Left renal pelvis (tissue), 4 donors: ENCODE results near the gene MATN4. TPM values are rescaled to one million over a fixed set of nuclear protein-coding genes. Genes with fewer than 3 reads are reported as not detected.

ENCODE experiments used
- DNase-seq, 4 donors: peaks; one replicate each; pipeline ENCODE4 v3.0.0-alpha.2; 2013; ENCODE audit warnings: low read depth in 4 of 4, low spot score in 3 of 4
- polyA plus RNA-seq, 4 donors: library from polyadenylated mRNA; unstranded; fragments of 120-200 nt; gene quantifications; one replicate each; pipeline ENCODE4 v1.2.1, GENCODE V29; 2013; ENCODE audit not compliant: insufficient read length in 4 of 4

The MATN4 gene
- polyA plus RNA-seq, 4 donors, result 0.19 to 3.2 (median 0.41) TPM

DNA sequence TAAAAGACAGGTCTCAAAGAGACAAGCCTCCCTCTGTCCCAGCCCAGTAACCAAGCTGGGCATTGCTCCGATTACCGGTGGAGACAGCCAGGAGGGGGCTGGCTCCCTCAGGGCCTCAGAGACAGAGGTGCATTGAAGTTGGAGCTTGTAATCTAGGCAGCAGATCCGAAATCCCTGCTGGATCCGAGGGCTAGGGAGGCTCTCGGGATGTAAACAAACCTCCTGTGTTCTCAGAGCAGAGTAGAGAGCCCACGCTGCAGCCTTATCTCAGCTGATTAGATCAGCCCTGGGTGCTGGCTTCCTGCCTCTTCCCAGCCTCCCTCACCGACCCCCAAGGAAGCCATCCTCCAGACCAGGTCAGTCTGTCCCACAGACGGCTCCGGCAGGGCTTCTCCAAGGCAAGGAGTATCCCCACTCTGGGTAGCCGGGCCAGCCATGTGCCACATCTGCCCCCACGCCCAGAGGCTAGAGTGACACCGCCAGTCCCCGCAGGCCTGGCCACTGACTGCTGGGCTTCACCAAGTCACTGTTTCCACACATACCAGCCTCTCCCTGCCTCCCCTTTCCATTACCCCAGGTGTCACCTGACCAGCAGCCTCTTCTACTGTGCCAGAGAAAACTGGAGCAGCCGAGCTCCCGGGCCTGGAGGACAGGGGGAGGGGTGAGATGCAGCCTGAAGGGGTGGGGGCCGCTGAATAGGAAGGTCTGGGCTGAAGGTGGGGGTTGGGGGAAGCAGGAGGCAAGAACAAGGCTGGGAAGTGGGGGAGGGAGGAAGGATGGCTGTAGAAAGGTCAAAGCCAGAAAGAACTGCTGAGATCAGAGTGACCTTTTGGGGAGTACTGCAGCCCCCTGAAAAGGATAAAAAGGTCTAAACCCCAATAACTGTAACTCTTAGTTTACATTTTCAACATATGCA is 34.1 kb upstream of the MATN4 start:
- DNase-seq, result no peak

DNA sequence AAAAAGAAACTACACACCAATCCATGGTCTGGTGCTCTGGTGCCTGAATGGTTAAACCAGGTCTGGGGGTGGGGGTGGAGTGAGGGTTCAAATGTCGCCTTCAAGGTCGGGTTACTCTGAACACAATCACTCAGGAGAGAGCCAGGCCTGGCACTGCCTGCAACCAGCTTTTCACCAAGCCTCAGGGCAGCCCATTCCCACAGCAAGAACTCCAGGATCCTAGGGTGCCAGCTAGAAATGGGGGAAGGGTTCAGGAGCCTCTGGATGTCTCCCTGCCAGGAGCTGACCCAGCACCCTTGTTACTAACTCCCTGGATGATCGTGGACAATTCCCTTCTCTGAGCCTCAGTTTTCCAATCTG is 33.5 kb upstream of the MATN4 start:
- no peak for DNase-seq

DNA sequence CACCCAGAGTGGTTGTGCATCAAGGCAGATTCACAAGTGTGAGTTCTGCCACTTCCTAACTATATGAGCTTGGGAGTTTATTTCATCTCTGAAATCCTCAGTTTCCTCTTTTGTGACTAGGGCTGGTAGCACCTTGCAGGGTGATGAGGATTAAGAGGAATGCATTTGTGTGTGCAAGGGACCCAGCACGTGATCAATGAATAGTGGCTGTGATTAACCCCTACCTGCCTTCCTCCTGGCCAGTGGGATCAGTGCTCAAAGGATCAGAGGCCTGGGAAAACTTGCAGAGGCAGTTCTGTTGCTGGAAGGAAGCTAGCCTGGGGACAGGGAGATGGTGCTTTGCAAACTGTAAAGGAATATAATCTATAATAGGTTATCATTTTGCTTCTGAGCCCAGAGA is 32.9 kb upstream of the MATN4 start:
- DNase-seq, result no peak

DNA sequence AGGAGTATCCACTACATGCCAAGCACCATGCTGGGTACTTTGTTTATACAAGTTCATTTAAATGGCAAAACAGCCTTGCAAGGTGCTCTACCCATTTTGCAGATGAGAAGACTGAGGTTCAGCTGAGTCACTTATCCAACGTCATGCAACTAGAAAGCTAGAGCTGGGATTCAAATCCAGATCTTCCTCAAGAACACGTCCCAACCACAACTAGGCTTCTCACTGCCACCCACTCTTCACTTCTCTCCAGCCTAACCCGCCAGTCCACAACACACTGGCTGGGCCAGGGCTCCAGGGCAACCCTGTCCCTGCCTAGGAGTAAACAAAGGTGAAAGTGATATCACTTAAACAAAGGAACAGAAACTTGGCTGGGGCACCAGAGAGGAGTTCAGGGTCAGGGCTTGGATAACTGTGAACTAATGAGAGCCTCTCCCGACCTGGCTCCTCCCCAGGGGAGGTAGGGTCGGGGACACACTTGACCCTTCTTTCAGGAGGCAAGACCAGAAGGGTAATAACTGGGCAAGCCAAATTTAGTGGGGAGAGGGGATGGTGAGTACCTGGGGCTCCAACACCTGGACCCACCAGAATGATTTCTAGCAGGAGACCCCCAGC is 32.2 kb upstream of the MATN4 start:
- no peak for DNase-seq

GRCh38 chr20:45339799-45340198 is 31.7 kb upstream of the MATN4 start:
- DNase-seq, result no peak

GRCh38 chr20:45339084-45339483 is 31.0 kb upstream of the MATN4 start:
- no peak for DNase-seq

GRCh38 chr20:45338121-45339030 is 30.3 kb upstream of the MATN4 start:
- DNase-seq, result no peak

DNA sequence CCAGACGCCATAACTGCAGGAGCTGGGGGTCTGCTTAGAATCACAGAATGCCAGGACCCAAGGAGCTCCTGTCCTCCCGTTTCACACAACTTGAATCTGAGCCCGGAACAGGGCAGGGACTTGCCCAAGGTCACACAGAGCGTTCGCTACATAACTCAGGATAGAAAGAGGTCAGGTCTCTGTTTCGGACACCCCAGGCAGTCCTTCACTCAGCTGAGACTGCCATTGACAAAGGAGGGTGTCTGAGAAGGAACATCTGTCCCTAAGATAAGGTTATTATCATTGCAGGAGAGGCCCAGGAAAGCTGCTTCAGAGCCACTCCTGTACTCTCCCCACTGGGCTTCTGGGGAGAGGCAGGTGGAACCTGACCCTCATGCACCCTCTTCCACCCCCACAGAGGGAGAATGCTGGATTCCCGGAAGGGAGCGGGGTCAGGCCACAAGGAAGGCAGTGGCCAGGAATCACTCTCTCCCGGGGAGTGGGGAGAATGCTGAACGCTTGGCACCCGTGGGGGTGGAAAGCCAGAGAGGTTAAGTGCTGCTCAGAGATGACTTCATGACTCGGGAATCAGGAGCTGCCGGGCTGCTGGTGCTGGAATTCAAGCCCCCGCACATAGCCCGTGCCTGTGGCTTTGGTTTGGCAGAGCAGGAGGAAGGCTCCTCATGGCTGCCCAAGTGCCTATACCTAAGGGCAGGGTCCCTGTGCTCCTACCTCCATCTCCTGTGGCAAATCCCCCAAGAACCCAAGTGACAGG is 29.4 kb upstream of the MATN4 start:
- DNase-seq, result no peak

GRCh38 chr20:45336530-45337366 is 28.6 kb upstream of the MATN4 start:
- no peak for DNase-seq

GRCh38 chr20:45330476-45330875 is 22.4 kb upstream of the MATN4 start:
- no peak for DNase-seq

DNA sequence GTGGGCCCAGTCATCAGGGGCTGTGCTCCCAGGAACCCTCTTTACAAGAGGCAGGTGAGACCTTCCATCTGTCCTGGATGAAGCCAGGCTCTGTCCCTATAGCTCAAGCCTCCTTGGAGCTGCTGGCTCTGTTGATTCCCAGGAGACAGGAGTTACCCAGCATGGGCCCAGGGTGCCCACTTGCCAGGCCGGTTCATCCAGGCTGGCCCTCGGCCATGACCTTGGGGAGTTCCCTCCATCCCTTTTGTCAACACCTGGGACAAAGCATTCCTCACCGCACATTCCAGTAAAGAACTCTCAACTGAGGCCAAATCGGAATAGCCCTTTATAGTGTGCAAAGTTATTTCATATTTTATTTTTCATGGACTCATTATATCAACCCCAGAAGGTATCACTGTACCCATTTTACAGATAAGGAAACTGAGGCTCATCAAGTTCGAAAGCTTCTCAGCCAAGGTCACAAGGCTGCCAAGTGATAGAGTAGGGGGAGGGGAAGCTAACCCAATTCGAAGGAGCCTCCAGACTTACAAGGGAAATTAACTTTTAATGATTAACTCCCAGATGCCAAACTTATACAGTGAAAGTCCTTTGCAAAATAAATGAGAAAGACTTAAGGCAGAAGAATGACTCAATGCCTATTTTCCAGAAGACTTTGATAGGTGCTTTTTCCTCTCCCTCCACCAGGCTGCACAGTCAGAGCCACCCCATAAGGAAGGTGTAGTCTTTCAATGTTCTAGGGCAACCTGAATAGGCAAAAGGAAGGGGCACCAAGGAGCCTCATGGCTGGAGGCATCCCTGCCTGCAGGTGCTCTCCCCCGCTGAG is 21.6 kb upstream of the MATN4 start:
- DNase-seq, result no peak

DNA sequence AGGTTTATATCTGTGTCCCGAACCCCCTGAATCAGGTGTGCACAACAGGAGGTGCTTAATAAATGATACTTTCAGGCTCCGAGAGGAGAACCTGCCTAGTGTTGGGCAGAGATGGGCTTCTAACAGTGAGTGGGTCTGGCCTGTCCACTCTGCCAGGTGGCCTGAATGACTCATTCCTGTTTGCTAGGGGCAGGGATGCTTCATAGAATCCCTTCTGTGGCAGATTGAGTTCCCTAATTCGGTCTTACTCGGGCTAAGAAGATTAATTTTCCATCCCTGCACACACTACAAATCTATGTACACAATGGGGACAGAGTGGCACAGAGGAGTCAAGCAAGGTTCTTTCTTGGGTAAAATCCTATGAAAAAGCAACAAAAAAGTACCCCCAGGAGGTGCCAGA is 20.4 kb upstream of the MATN4 start:
- no peak for DNase-seq

DNA sequence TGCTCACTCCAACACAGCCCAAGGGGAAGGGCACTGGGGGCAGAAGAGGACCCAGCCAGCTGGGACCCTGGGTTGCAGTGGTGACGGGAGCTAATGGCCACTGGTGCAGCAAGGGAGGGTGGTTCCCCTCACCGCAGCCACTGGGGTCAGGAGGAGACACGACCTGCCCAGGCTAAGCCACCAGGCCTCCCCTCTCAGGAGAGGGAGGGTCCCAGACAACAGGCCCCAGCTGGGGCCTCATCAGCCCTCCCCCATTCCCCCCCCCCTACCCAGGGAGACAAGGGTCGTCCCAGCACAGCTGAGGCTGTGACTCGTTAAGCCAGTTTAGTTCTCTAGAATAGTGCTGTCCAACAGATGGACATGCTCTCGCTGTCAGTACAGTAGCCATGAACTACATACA is 17.3 kb upstream of the MATN4 start:
- no peak for DNase-seq

GRCh38 chr20:45323731-45324130 is 15.6 kb upstream of the MATN4 start:
- DNase-seq, result no peak

- no peak for DNase-seq
These were observed 14.9 kb upstream of the MATN4 start for GRCh38 chr20:45322952-45323383.

- no peak for DNase-seq
These were observed 13.0 kb upstream of the MATN4 start for GRCh38 chr20:45320948-45321595.

GRCh38 chr20:45318948-45319347 is 10.8 kb upstream of the MATN4 start:
- DNase-seq, result no peak

DNA sequence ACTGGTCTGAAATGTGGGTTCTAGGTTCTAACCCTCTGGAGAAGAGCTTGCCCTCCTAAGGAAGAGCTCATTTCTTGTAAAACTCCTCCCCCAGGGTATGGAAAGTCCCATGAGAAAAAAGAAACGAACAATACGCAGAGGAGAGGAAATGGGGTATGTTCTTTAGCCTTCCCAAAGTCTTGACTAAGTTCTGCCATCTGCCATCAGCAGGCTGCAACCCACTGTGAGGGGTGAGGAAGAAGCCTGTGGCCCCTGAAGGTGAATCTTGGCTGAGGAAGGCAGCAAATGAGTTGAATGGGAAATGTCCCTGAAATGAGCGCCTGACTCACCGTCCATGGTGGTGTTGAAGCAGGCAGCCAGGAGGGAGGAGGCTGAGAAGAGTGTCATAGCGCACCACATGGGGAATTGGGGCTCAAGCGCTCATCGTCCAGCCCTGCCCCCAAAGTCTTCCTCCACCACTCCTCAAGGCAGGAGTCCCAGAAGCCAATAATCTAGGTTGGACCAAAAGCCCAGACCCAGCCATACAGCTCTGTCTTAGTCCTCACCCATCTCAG is 10.4 kb upstream of the MATN4 start:
- no peak for DNase-seq
